ENCODE results near the gene ENPP6.

Gene ENPP6

DNA sequence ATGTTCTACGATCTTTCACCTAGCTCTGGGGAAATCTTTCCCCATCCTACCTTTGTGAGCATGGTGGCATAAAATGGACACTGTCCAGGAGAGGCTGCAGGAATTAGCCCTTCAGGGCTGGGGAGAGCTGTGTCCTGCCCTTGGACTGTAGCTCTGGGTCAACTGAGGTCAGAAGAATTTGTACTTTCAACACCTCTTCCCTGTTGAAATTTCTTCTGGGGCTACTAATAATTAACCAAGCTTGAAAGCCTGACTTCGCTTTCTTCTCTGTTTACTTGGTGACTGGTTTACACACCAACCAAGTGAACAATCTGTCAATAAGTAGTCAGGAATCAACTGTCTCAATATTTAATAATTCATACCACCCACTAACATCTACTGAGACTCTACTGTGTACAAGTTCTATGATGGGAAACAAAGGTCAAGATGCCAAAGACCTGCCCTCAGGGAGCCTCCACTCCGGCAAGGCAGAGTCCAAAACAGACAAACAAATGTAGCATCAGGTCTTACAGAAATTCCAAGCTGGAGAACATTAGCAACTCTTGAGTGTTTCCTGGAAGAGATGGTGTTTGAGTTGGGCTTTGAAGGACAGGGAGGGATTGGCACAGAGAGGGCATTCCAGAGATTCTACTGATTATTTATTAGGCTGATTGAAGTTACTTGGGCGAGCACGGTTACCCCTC lies 113.1 kb downstream of the ENPP6 start:
- DNase-seq (ENCODE audit: low read depth in 2 of 2) = no peak

DNA sequence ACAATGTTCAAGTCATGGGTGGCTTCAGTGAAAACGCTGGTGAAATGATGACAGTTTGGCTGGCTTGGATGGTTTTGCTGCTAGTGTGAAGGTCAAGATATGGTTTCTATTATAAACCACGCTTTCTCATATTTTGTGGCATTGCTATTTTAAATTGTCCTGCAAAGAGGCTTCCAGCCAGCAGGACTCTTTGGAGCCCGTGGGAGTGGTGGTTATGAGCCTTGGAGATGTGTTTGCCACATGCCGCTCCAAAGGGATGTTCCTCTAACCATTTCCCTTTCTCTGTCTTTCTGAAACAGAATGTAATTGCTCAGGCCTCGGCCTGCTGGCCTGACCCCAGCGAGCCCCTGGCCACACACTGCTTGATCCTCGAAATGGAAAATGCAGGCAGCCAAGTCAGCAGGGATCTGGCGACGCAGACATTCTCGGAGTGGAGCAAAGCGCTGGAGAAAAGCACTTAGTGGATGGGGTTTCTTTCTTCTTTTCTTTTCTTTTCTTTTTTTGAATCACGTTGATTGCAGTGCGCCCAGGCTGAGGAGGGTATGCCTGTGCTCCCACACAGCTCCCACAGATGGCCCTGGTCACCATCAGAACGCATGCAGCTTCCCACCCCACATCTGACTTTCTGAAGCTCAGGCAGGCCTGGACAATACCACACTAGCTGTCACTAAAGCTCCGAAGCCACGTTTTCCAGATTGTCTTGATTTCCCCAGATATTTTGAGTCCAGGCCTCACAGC lies 114.0 kb downstream of the ENPP6 start:
- no peak for DNase-seq (ENCODE audit: low read depth in 2 of 2)

DNA sequence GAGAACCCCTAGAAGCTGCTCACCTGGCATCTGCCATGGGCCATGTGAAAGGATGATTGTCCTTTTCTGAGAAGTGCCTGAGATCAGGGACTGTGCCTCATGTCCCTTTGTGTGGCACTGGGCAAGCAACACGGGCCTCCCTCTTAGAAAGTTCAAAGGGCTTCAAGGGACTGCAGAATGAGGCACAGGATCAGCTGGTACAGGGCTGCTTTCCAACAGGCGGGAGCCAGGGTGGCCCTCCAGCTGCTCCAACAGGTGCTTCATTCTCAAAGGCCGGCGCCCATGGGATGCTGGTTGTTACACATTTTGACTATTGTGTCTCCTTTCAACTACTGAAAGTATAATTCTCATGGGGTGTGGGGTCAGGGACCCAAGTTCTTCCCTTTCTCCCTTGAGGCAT lies 114.7 kb downstream of the ENPP6 start:
- no peak for DNase-seq (ENCODE audit: low read depth in 2 of 2)

DNA sequence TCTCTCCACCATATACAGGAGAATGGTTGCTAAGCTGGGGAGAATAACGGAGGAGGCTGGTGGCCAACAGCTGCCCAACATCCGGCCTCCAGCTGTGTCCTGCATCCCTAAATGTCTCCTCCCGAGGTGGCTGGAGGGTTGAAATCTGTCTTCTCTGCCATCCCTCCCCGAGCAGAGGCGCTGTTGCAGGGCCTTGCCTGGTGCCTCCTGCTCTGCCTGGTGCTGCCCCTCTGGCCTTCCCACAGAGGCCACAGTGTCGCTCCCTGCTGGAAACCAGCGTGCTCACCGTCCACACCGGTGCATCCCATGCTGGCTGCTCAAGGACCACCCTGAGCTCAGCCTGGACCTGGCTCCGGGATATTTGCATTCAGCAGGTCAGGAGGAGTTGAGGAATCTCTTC lies 115.2 kb downstream of the ENPP6 start:
- no peak for DNase-seq (ENCODE audit: low read depth in 2 of 2)

DNA sequence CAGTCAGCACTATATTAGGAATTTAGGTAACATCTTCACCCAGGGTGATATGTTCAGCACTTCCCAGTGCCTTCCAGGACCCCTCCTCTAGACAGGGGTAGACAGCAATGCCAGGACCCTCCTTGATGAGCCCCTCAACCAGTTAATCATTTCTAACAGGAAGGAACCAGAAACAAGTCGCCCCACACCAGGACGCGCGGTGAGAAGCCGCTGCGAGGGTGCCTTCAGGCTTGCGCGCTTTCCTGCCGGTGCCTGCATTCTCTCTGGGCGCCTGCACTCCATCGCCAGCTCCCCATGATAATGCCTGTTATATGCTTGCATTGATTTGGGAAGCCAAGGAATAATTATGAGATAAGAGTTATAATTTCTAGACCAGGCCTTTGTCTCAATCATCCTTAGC lies 116.0 kb downstream of the ENPP6 start:
- no peak for DNase-seq (ENCODE audit: low read depth in 2 of 2)

DNA sequence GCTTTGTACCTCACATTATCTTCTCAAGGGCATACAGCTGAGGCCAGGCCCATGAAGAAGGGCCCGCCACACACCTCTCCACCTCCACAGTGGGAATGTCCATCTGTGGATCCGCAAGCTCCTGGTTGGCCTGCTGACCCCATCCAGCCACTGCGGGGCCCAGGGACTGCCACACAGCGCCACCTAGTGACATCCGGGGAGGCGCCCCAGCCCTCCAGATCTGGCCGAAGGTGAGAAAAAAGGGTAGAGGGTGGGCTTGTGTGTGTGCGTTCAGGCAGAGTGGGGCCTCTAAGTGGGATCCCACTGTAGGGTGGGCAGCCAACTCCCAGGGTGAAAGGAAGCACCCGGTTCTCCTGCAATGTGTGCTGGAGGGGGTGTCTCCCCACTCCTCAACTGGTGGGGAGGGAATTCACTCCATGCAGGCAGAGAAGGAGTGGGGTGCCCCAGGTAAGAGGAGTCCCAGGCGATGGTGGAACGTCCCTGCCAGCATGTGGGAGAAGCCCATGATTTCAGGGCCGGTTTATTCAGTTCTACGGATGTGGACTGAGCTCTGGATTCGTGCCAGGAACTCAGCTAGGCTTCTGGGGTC lies 117.3 kb downstream of the ENPP6 start:
- DNase-seq (ENCODE audit: low read depth in 2 of 2) = peak; percentile 39 to 46

DNA sequence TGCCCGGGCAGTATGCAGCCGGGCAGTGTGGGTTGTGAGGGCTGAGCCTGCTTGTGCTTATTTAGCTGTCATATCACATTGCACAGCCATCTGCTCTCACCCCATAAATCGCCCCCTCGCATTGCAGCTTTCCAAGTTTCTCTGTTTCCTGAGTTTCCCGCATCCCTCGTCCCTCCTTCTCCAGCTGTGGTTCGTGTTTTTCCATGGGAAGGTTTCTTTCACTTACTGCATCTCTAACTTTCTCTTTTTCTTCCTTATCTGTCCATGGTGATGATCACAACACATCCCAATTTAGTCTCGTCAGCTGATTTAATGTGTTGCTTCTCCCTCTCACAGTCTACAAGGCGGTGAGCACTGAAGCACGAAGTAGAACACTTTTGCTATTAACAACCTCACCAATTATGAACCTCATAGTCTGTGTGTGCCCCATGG lies 118.1 kb downstream of the ENPP6 start:
- no peak for DNase-seq (ENCODE audit: low read depth in 2 of 2)

DNA sequence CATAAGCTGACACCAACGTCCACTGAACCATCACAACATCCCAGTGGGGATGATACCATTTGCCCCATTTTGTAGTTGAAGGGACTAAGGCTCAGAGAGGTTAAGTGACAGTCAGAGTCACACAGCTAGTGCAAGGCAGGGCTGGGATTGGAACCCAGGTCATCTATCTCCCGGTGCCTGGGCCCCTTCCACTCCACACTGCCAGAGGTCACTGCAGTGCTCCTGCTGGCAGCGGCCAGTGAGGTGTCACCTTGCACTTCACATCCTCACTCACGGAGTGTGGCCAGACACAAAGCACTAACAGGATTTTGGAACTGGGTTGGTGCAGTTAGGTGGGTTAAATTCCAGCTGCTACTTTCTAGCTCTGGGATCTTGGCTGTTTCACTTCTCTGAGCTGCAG lies 118.7 kb downstream of the ENPP6 start:
- DNase-seq (ENCODE audit: low read depth in 2 of 2) = no peak

DNA sequence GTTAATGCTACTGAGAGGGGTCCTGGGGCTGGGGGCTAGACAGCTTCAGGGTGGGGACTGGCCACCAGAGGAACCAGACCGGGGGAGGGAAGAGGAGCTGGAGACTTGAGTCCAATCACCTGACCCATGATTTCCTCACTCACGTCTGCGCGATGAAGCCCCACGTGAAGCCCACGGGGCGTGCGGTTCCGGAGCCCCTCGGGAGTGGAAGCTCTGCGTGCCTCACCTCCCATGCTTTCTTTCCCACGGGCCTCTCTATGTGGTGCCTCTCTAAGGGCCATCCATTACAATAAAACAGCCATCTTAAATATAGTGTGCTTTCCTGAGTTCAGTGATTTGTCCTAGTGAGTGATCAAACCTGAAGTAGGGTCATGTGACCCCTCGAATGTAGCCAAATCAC lies 119.9 kb downstream of the ENPP6 start:
- DNase-seq (ENCODE audit: low read depth in 2 of 2) = no peak

DNA sequence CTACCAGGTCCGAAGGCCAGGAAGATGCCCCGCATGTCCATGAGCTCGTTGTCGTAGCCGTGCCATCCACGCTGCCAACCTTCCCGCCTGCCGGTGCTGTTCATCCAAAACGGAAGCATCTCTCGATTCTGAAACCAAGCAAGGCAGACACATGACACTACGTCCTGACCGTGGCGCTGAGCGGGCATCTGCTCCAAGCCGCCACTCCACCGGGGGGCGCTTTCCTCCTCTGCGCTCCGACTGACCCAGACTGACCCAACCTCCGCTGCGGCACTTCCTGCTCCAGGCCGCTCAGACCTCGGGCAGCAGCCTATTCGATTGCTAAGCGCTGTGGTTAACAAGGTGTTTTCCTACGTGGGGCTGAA lies 120.5 kb downstream of the ENPP6 start:
- DNase-seq (ENCODE audit: low read depth in 2 of 2) = peak; percentile 10 to 29

DNA sequence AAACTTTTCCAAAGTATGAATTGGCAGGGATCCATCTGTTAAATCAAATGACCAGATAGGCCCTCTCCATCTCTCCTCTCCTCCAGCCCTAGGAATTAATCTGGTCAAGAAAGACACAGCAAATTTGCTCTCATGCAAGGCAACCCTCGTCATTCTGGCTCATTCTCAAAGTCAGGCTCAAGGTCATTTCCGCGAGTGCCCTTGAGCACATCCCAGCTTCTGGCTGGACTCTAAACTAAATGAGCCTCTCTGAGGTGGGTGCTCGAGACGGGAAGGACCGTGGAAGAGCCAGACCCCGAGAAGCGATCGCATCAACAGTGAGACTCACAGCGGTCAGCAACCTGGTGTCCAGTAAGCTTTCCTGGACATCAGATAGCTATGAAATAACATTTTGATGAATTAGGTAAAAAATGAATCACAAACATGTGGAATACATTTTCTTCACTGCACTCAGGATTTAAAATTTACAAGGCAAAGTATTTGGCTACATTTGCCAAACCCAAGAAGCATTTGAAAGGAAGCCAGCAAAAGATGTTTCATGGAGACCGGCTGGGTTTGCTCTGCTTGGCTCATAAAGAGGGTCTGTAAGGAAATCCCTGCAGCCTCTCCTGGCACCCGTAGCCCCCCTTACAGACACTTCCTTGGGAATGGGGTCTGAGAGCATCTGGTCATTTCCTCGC lies 121.0 kb downstream of the ENPP6 start:
- no peak for DNase-seq (ENCODE audit: low read depth in 2 of 2)

DNA sequence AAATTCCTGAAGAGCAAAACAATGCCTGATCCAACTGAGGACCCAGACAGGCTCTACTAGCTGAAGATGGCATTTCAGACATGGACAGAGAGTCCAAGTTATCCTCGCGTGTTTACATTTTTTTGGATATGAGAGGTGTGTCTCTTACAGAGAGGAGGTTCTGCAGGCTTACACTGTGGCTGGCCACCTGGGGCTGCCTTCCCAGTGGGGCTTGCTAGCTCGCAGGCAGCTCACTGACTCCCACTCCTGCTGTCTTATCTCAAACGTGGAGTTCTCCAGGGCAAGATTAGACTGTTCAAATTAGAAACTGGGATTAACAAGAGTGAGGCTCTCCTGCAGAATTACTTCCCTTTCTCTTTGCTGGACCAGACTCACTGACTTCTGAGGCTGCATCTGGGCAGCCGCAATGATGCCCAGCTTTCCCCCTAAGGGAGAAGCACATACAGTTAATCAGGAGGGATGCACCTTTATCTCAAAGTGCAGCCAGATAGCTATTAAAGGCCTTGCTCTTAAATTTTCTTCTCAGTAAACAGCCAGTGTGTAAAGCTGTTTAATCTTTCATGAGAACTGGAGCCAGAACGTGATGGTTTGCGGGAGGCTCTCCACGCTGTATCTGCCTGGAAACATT lies 123.0 kb downstream of the ENPP6 start:
- no peak for DNase-seq (ENCODE audit: low read depth in 2 of 2)

DNA sequence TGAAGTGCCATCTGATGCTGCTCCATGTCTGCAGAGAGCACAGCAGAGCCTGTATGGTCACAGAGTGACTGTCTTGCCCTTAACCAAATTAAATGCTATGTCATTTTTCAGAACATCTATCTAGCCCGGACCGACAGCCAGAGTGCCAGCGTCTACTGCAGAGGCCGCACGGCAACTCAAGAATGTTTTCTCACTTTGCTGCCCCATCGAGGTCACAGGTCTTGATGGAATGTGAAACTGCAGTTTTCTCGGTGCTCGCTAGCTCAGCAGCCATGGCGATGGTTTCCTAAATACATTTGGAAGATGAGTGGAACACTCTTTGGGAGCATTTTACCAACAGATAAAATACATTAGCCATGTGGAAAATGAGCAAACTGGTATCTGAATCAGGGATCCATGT lies 125.7 kb downstream of the ENPP6 start:
- no peak for DNase-seq (ENCODE audit: low read depth in 2 of 2)

DNA sequence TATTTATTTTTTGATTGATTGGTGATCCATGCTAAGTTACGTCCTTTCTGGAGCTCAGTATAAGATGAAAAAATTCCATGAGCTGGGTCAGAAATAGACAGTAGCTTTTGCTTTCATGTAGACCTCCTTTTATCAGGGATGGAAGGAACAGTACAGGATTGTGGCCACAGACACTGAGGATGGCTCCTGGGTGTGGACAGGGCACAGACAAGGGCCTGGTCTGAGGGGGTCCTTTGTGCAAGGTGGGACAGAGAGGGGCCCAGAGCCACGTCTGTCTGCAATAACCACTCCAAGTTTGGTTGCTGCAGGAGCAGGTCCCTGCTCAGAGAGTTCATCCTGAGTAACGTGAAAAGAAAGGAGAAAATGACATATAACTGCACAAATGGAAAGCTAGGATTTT lies 127.1 kb downstream of the ENPP6 start:
- no peak for DNase-seq (ENCODE audit: low read depth in 2 of 2)

DNA sequence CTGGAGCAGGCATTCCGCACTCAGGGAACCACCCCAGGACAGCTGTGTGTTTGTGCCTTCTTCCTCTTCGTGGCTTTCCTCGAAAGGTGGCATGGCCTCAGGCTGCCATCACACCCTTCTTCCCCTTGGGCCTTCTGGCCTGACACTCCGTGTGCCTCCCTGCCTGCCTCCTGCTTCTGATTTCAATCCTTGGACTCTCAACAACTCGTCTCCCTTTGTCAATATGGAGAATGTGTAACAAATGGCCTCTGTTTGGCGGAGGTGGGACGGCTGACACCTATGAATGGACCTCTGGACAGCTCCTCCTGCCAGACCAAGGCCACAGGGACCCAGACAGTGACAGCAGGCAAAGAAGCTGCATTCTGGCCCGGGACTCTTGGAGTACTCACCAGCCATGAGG lies 137.0 kb downstream of the ENPP6 start:
- no peak for DNase-seq (ENCODE audit: low read depth in 2 of 2)

DNA sequence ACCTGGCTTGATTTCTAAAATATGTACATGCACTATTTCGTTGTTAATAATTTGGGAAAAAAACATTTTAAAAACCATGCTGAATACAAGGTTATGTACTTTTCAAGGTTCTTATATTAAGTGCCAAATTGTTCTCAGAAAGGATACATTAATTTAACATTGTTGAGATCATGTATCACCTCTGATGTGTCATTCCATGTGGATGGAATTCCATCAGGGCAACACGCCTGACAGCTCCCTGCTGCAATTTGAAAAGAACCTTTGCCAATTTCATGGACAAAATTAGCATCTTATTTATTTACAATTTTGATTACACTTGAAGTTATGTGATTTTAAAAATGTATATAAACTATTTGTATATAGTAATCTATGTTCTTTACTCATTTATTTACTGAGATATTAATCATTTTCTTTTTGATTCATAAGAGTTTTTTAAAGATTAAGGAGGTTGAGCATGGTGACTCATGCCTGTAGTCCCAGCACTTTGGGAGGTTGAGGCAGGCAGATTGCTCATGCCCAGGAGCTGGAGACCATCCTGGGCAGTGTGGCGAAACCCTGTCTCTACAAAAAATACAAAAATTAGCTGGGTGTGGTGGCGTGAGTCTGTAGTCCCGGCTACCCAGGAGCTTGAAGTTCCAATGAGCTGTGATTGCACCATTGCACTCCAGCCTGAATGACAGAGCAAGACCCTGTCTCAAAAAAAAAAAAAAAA lies 142.8 kb downstream of the ENPP6 start:
- DNase-seq (ENCODE audit: low read depth in 2 of 2) = no peak

DNA sequence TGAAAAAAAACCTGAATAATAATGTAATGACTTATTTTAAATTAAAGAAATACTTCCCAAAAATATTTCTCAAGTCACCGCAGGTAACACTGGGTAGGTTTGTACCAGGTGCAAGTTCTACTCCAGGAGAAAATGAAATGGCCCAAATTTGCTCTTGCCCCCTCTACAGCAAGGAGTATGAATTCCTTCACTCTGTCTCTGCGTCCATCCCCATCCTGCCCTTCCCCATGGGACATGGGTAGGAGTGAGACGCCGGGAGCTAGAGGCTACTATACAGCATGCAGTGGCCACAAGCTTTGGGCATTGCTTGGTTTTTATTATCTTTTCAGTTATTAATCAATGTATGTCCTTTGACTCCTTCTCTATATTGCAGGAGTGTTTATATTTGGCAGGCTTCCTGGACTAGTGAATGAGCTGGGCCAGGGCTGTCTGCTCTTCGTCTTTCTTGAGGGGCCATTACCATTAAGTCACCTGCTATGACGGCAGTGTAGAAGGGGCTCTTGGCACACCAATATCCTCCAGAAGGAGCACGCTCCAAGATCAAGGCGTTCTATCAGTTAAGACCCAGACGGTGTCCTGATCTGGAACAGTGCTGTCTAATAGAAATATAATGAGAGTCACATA lies 149.6 kb downstream of the ENPP6 start:
- DNase-seq (ENCODE audit: low read depth in 2 of 2) = no peak

DNA sequence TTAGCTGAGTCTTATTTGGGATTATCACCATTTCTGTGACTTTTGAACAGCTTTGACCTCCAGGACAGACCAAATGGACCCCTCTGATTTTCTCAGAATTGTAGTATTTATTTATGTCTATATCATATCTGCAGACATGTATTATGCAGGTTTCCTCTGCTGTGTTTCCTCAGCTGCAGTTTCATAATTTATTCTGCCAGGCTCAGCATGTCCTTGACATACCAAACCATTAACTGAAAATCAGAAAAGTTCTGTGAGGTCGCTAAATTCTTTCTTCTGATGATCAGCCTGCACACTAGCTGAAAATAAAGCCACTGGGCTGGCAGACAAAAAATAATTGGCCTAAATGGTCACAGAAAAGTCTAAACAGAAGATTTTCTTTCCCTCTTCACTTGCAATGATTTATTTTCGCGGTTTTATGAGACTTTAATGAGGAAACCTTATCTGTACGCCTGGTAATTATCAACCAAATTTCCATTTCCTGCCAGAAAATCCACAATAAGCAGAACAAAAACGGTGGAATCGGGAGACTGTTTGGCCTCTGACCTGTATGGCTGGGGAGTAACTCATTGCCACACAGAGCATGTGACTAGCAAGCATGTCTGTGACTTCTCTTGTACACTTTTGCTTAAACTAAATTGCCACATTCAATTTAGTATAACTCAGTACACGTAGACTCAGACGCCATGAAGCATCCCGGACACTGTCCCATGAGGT lies 150.9 kb downstream of the ENPP6 start:
- no peak for DNase-seq (ENCODE audit: low read depth in 2 of 2)

DNA sequence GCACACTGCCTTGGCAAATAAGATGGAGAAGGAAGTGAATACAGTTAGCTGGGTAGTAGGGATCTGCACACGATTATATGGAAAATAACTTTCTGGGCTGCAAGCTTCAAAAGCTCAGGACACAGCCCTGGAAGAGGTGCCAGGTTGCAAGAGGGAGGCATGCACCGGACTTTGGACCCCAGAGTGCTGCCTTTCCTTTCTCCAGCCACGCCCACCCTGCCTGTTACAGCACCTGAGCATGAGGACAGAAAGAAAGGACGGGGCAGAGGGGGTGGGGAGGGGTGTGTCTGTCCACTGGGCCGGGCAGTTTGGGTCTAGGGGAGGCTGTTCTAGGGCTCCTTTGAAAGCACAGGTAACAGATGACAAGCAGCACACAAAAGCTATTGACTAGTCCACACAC lies 152.8 kb downstream of the ENPP6 start:
- no peak for DNase-seq (ENCODE audit: low read depth in 2 of 2)

DNA sequence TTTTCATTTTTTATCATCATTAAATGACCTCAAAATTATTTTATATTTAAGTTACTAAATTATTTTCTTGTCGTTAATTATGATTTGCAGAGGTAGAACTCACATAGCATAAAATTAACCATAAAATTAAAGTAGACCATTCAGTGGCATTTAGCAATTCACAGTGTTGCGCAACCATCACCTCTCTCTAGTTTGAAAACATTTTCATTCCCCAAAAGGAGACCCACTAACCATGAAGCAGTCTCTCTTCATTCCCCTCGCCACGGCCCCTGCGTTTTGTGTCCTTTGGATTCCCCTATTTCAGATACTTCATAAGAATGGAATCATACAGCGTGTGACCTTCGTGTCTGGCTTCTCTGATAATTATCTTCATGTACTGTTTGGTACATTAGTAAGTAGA lies 154.9 kb downstream of the ENPP6 start:
- DNase-seq (ENCODE audit: low read depth in 2 of 2) = no peak

DNA sequence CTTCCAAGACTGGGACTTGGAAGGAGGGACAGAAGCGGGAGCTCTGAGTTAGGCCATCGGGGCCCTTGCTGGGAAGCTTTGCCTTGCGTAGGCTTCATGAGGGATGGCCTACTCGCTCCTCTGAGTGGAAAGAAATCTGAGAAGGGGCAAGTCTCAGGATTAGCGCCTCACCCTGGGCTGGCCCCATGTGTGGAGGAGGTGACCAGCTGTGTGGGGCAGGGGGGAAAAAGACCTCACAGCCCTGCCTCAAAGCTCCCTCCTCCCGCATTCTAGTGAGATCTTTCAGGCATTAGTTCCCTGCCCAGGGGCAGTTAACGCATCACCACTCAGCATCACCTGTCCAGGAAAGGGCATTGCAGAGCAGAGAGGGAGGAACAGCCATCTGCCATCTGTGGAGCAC lies 156.1 kb downstream of the ENPP6 start:
- DNase-seq (ENCODE audit: low read depth in 2 of 2) = no peak
